GM18951 (cell line): ENCODE data around the gene OSBPL2.

Source experiments
- POLR2A ChIP-seq: IDR thresholded peaks from 4 replicates; pipeline ENCODE4 v1.6.1; 2011; ENCODE audit warnings: mild to moderate bottlenecking; ENCODE audit not compliant: insufficient read length, insufficient read depth; ENCODE audit errors: extremely low read depth
- in situ Hi-C: fragments of 300-500 bp; cut with MboI; formaldehyde crosslinking; loops from one replicate; pipeline ENCODE4 v1.12.0; 2022; ENCODE audit warnings: low sequenced_read_pairs, mixed read lengths, inconsistent platforms; ENCODE audit not compliant: unreplicated experiment

Gene OSBPL2

DNA sequence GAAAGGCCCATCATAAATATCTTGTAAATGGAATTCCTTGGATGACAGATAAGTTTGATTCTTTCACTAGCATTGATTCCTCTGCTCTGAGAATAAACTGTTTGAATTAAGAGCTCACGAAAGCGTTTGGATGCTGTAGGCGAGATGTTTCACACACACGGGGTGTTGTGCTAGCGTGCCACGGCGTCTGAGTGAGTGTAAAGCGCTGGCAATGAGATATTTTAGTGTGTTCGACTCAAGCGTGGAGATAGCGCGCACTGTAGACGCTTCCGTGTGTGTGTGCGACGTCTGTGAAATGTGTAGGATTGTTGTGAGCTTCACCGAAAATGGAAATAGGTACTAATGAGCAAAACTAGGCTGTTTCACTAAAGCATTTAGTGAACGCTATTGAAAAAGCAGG is 35.1 kb downstream of the OSBPL2 start:
- in situ Hi-C loops = no loop called here
- no peak for TF ChIP-seq POLR2A

- no peak for TF ChIP-seq POLR2A
- in situ Hi-C loops = no loop called here
These were observed 36.1 kb downstream of the OSBPL2 start for GRCh38 chr20:62274332-62274950.

GRCh38 chr20:62275219-62275618 is 36.9 kb downstream of the OSBPL2 start:
- in situ Hi-C loops = no loop called here

DNA sequence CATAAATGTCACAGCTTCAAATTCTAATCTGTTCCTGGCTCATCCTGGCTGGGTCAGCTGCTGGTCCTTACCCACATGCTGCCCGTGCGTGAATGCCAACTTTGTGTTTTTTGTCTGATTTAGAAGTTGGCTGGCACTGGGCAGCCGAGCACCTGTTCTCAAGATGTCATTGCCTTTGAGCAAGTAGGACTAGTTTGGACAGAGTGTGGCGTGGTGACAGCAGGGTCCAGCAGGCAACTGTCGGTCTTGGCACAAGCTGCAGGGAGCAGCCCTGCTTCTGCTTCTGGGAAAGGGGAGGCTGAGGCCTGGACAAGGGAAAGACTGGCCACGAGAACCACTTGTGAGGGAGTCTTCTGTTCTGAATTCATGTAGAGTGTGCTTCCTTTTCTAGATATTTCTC is 38.1 kb downstream of the OSBPL2 start:
- no peak for TF ChIP-seq POLR2A
- in situ Hi-C loops = no loop called here

More at GRCh38 chr20:62275219-62275618, 36.9 kb downstream of the OSBPL2 start:
- no peak for TF ChIP-seq POLR2A

DNA sequence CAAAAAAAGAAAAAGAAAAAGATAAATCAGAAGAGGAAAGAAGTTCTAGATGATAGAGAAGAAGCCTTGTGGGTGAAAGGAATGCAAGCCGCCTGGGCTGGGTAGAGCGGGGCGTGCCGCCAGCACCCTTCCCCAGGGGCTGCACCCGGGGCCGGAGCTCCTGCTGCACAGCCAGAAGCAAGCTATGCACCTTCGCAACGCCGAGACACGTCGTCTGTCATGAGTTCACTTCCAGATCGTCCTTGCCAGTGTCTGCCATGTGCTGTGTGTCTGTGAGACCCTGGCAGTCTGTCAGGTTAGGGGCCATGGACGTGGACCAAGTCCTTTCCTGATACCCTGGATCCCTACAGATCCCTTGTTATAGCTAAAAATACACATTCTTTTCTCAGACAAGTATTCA is 38.9 kb downstream of the OSBPL2 start:
- TF ChIP-seq POLR2A = no peak
- in situ Hi-C loops = no loop called here

- in situ Hi-C loops = no loop called here
- TF ChIP-seq POLR2A = no peak
These were observed 42.0 kb downstream of the OSBPL2 start for GRCh38 chr20:62280303-62280702.

GRCh38 chr20:62281161-62281933 is 43.0 kb downstream of the OSBPL2 start:
- in situ Hi-C loops = no loop called here
- no peak for TF ChIP-seq POLR2A

GRCh38 chr20:62282103-62282502 is 43.8 kb downstream of the OSBPL2 start:
- TF ChIP-seq POLR2A = no peak
- in situ Hi-C loops = no loop called here

DNA sequence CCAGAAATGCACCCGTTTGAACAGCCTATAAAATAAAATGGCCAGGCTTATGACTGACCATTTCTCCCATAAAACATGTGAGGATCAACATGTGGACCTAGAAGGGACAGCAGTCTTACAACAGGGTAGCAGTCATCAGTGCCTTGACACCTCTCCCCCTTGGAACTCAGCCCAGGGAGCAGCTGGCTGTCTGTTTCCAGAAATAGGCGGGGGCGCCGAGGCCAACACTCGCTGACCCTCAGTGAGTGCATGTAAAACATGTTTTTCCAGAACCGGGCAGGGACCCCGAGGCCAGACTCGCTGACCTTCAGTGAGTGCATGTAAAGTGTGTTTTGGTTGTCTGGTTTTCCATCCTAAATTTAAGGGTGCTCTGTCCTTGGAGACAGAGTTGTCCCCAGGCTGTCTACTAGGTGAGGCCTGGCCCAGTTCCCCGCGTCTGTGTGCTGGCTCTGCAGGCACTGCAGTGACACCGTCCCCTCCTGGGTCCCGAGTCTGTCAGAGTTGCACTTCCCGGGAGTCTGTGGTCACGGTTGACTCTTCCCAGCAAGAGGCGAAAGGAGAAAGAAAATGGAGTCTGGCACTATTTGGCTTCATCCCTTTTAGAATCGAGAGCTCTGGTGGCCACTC is 44.7 kb downstream of the OSBPL2 start:
- TF ChIP-seq POLR2A = no peak
- in situ Hi-C loops = no loop called here

DNA sequence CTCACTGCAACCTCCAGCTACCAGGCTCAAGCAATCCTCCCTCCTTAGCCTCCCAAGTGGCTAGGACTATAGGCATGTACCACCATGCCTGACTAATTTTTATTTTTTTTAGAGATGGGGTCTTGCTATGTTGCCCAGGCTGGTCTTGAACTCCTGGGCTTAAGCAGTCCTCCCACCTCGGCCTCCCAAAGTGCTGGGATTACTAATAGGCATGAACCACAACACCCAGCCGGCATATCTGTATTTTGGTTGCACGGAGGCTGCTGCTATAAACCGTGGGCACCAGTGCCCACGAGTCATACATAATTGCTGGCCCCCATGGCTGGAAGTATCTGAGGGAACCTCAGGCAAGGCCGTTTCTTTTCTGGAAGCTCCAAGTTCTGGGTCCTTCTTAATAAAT is 46.1 kb downstream of the OSBPL2 start:
- in situ Hi-C loops = no loop called here
- TF ChIP-seq POLR2A = no peak

- no peak for TF ChIP-seq POLR2A
- in situ Hi-C loops = no loop called here
These were observed 46.8 kb downstream of the OSBPL2 start for GRCh38 chr20:62285151-62285550.

GRCh38 chr20:62285722-62286121 is 47.4 kb downstream of the OSBPL2 start:
- no peak for TF ChIP-seq POLR2A
- in situ Hi-C loops = no loop called here

- TF ChIP-seq POLR2A = no peak
- in situ Hi-C loops = no loop called here
These were observed 48.3 kb downstream of the OSBPL2 start for GRCh38 chr20:62286493-62287064.
